ENCODE data around the gene PPP1R1C. TPM values are rescaled to one million over a fixed set of nuclear protein-coding genes. Genes with fewer than 3 reads are reported as not detected.
"Not testable (repeated sequence)": the region's sequence is repeated elsewhere in the genome, so short reads cannot be mapped to it uniquely, and the experiment has no call there.

PPP1R1C gene
- total RNA-seq, 4 donors from 2014 or later: 0.96 to 4.3 TPM; not detected in 2

DNA sequence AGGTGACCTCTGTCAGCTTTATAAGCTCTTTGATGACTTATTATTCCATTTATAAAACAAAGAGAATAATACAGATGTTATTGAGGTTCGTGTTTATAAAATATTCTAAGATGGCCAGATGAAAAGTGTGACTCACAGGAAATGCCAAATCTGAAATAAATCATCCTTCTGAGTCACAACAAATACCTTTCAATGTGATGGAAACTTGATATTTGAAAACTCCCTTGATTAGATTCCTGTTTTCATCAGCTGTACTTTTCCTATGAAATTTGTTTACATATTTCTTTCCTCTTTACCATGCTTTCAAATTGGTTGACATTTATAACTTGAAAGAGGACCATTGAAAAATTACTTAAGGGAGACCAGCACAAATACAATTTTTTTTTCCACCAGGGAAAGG, 30.6 kb upstream of the PPP1R1C start:
- intact Hi-C loops (cut with DNase I; ENCODE audit: low total_unique reads): no loop called here
- 36 to 42% methylated on average over 1 of the region's 1 CpG for WGBS, 2 donors (ENCODE audit: low coverage in 1 of 2)
- no peaks in the 10 kb centered on the region for H3K9me3 ChIP-seq
- H3K4me1 ChIP-seq: peaks cover 2 to 13% (median 4%) of the 10 kb centered on the region in 4 donors
- TF ChIP-seq POLR2AphosphoS5 (IDR thresholded peaks at IDR 0.05): no peak
- TF ChIP-seq, protein P1, sequence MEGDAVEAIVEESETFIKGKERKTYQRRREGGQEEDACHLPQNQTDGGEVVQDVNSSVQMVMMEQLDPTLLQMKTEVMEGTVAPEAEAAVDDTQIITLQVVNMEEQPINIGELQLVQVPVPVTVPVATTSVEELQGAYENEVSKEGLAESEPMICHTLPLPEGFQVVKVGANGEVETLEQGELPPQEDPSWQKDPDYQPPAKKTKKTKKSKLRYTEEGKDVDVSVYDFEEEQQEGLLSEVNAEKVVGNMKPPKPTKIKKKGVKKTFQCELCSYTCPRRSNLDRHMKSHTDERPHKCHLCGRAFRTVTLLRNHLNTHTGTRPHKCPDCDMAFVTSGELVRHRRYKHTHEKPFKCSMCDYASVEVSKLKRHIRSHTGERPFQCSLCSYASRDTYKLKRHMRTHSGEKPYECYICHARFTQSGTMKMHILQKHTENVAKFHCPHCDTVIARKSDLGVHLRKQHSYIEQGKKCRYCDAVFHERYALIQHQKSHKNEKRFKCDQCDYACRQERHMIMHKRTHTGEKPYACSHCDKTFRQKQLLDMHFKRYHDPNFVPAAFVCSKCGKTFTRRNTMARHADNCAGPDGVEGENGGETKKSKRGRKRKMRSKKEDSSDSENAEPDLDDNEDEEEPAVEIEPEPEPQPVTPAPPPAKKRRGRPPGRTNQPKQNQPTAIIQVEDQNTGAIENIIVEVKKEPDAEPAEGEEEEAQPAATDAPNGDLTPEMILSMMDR (IDR thresholded peaks at IDR 0.05): no peak
- TF ChIP-seq POLR2A (IDR thresholded peaks at IDR 0.05): no peak
- no peak for TF ChIP-seq EP300 (IDR thresholded peaks at IDR 0.05; ENCODE audit: low read depth)
- H3K36me3 ChIP-seq: no peaks in the 10 kb centered on the region
- no peak for DNase-seq
- H3K27me3 ChIP-seq: no peaks in the 10 kb centered on the region
- H3K27ac ChIP-seq: no peak overlapping the region
- H3K4me3 ChIP-seq: no peak overlapping the region
- in situ Hi-C loops (cut with MboI; ENCODE audit: low pct_ligation_motif_present in 1 of 4, low pct_unique_long_range_greater_than_20kb in 1 of 4, low sequenced_read_pairs in 3 of 4): no loop called here

DNA sequence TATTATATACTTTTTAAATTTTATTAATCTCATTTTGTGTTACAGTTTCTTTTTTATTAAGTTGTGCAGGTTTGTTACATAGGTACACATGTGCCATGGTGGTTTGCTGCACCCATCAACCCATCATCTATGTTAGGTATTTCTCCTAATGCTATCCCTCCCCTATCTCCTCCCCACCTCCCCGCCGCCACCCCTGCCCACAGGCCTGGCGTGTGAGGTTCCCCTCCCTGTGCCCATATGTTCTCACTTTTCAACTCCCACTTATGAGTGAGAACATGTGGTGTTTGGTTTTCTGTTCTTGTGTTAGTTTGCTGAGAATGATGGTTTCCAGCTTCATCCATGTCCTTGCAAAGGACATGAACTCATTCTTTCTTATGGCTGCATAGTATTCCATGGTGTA, 29.8 kb upstream of the PPP1R1C start:
- H3K27ac ChIP-seq; DNase-seq; H3K9me3 ChIP-seq; in situ Hi-C loops (cut with MboI; ENCODE audit: low pct_ligation_motif_present in 1 of 4, low pct_unique_long_range_greater_than_20kb in 1 of 4, low sequenced_read_pairs in 3 of 4); H3K36me3 ChIP-seq; intact Hi-C loops (cut with DNase I; ENCODE audit: low total_unique reads); H3K4me3 ChIP-seq; H3K27me3 ChIP-seq: not testable (repeated sequence)
- WGBS, 2 donors (ENCODE audit: low coverage in 1 of 2): 94% methylated on average over 3 of the region's 3 CpGs; no CpG with 5 or more reads in 1 of the 2 donors
- H3K4me1 ChIP-seq: peaks cover 2 to 13% (median 4%) of the 10 kb centered on the region in 4 donors

DNA sequence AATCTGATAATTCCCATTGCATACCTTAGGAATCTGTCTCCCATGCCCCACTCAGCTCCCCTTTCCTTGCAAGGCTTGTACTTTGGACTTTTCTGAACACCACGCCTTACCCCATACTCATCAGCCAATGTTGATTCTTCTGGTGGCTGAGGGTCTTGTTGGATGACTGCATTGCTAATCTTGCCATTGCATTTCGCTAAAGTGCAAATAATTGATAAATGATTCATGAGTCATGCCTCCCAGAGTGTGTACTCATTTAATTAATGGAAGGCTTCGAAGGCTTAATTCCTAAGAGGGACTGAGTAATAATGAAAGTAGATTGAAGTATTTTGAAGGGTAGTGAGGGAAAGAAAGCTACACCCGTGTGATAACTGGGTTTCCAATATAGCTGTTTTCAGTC, 28.0 kb upstream of the PPP1R1C start:
- TF ChIP-seq POLR2A (IDR thresholded peaks at IDR 0.05) (no peak), EP300 (IDR thresholded peaks at IDR 0.05; ENCODE audit: low read depth) (no peak), POLR2AphosphoS5 (IDR thresholded peaks at IDR 0.05) (no peak)
- TF ChIP-seq, protein P1 (IDR thresholded peaks at IDR 0.05): no peak
- intact Hi-C loops (cut with DNase I; ENCODE audit: low total_unique reads) (no loop called here), in situ Hi-C loops (cut with MboI; ENCODE audit: low pct_ligation_motif_present in 1 of 4, low pct_unique_long_range_greater_than_20kb in 1 of 4, low sequenced_read_pairs in 3 of 4) (no loop called here)
- H3K4me1 ChIP-seq: peaks cover 2 to 13% (median 4%) of the 10 kb centered on the region in 4 donors
- 72 to 91% methylated on average over 4 of the region's 4 CpGs for WGBS, 2 donors (ENCODE audit: low coverage in 1 of 2)
- H3K27me3 ChIP-seq: no peaks in the 10 kb centered on the region
- no peak overlapping the region for H3K4me3 ChIP-seq
- no peaks in the 10 kb centered on the region for H3K36me3 ChIP-seq
- no peaks in the 10 kb centered on the region for H3K9me3 ChIP-seq
- no peak overlapping the region for H3K27ac ChIP-seq
- no peak for DNase-seq

DNA sequence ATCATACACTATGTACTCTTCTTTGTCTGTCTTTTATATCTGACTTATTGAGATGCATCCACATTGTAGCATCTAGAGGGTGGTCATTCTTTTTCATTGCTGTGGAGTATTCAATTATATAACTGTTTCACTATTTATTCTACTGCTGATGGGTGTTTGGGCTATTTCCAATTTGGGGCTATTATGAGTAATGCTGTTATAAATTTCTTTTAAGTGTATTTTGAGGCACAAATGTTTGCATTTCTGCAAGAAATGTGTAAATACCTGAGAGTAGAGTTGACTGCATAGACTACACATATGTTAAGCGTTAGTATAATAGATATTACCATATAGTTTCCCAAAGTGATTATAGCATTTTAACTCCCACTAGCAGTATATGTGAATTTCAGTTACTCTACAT, 26.9 kb upstream of the PPP1R1C start:
- TF ChIP-seq, protein P1 (IDR thresholded peaks at IDR 0.05): no peak
- TF ChIP-seq POLR2AphosphoS5 (IDR thresholded peaks at IDR 0.05) (no peak), EP300 (IDR thresholded peaks at IDR 0.05; ENCODE audit: low read depth) (no peak), POLR2A (IDR thresholded peaks at IDR 0.05) (no peak)
- in situ Hi-C loops (cut with MboI; ENCODE audit: low pct_ligation_motif_present in 1 of 4, low pct_unique_long_range_greater_than_20kb in 1 of 4, low sequenced_read_pairs in 3 of 4) (no loop called here), intact Hi-C loops (cut with DNase I; ENCODE audit: low total_unique reads) (no loop called here)
- no peaks in the 10 kb centered on the region for H3K36me3 ChIP-seq
- no peak overlapping the region for H3K4me3 ChIP-seq
- DNase-seq: no peak
- no peak overlapping the region for H3K27ac ChIP-seq
- peaks cover 2 to 12% (median 4%) of the 10 kb centered on the region in 4 donors for H3K4me1 ChIP-seq
- WGBS, 2 donors (ENCODE audit: low coverage in 1 of 2): 72 to 92% methylated on average over 1 of the region's 1 CpG
- H3K9me3 ChIP-seq: no peaks in the 10 kb centered on the region
- no peaks in the 10 kb centered on the region for H3K27me3 ChIP-seq

DNA sequence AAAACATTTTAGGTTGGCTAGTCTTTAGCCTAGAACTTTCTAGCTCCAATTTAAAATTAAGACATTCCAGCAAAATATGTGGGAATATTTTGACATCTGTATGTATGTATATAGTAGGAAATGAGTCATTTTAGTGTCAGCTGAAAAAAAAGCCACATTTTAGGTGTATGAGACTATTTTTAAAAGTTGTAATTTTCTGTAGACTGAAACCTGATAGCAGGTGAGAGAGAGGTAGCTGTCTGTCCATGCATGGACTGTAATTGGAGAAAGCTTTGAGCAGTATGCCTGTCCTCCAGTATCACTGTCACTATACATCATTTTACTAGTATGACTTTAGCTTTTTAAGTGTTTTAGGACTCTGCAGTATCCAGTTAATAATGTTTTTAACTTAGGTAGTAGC, 26.1 kb upstream of the PPP1R1C start:
- H3K4me1 ChIP-seq: peaks cover 2 to 4% (median 3%) of the 10 kb centered on the region in 4 donors
- no peak for TF ChIP-seq EP300 (IDR thresholded peaks at IDR 0.05; ENCODE audit: low read depth)
- TF ChIP-seq, protein P1 (IDR thresholded peaks at IDR 0.05): no peak
- TF ChIP-seq POLR2AphosphoS5 (IDR thresholded peaks at IDR 0.05): no peak
- TF ChIP-seq POLR2A (IDR thresholded peaks at IDR 0.05): no peak
- intact Hi-C loops (cut with DNase I; ENCODE audit: low total_unique reads): no loop called here
- no peaks in the 10 kb centered on the region for H3K36me3 ChIP-seq
- no peaks in the 10 kb centered on the region for H3K27me3 ChIP-seq
- no peaks in the 10 kb centered on the region for H3K9me3 ChIP-seq
- in situ Hi-C loops (cut with MboI; ENCODE audit: low pct_ligation_motif_present in 1 of 4, low pct_unique_long_range_greater_than_20kb in 1 of 4, low sequenced_read_pairs in 3 of 4): no loop called here
- H3K4me3 ChIP-seq: no peak overlapping the region
- H3K27ac ChIP-seq: no peak overlapping the region
- no peak for DNase-seq

DNA sequence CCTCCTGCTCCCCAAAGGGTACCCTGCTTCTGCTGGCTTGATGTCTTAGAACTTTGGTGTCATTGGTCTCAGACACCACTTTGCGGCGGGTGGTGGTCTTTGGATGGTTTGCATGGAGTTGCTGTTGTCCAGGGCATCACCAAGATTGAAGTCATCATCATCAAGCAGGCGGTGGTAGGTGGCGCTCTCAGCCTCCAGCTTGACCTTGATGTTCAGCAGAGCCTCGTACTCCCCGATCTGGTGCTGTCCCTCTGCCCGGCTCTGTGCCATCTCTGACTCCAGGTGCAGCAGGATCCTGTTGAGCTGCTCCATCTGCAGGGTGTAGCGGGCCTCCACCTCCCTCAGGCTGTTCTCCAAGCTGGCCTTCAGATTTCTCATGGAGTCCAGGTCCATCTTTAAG, 24.5 kb upstream of the PPP1R1C start:
- H3K27ac ChIP-seq; in situ Hi-C loops (cut with MboI; ENCODE audit: low pct_ligation_motif_present in 1 of 4, low pct_unique_long_range_greater_than_20kb in 1 of 4, low sequenced_read_pairs in 3 of 4): not testable (repeated sequence)

More for the DNA sequence above, 24.5 kb upstream of the PPP1R1C start:
- not testable (repeated sequence) for H3K36me3 ChIP-seq, H3K9me3 ChIP-seq, H3K4me1 ChIP-seq, DNase-seq, H3K4me3 ChIP-seq, H3K27me3 ChIP-seq
- intact Hi-C loops (cut with DNase I; ENCODE audit: low total_unique reads): loop anchor here (10.0 kb wide), 1 partner anchor 216 kb away; no protein-coding TSS in a partner anchor
- WGBS, 2 donors (ENCODE audit: low coverage in 1 of 2): 90 to 91% methylated on average over 2 to 8 of the region's 8 CpGs

All from transverse colon (tissue), 4 donors.